ENCODE results near the gene FN3K. TPM values are rescaled to one million over a fixed set of nuclear protein-coding genes. Genes with fewer than 3 reads are reported as not detected.

Gene FN3K
- total and polyA plus RNA-seq, 2 of the 8 experiments (the other 6 are each of a cell fraction or from before 2014, with no cell fraction given): 0.88 to 14.2 TPM

GRCh38 chr17:82726427-82726826 lies 9.0 kb upstream of the FN3K start:
- Histone ChIP-seq H3K9me3 (ENCODE audit: insufficient read depth in 2 of 2, low read depth in 1 of 2, low read length in 1 of 2) (no peaks in the 10 kb centered on the region), H2BK120ac (replicated peaks; ENCODE audit: low read depth, low read length) (no peak overlapping the region), H4K8ac (ENCODE audit: extremely low read depth, insufficient read depth, low read length) (no peak overlapping the region; the same call in 1 of the 2 replicates), H3K9ac (replicated peaks in 1 of 4; ENCODE audit: extremely low read depth in 1 of 4, low read depth in 3 of 4, low read length in 3 of 4) (no peak overlapping the region), H3K14ac (ENCODE audit: insufficient read length) (no peak overlapping the region), H2BK5ac (ENCODE audit: low read depth, low read length) (no peak overlapping the region), H3K23ac (ENCODE audit: insufficient read length) (no peak overlapping the region), H3K79me2 (ENCODE audit: control insufficient read depth in 1 of 2, insufficient read depth in 2 of 2, low read length in 2 of 2) (no peaks in the 10 kb centered on the region), H2AFZ (ENCODE audit: low read length) (no peak overlapping the region), H3K79me1 (ENCODE audit: low read depth, low read length) (no peaks in the 10 kb centered on the region), H3K4me2 (ENCODE audit: insufficient read depth in 1 of 2, low read depth in 2 of 2, low read length in 2 of 2) (no peak overlapping the region), H3K4ac (replicated peaks; ENCODE audit: insufficient read length, low read depth, low read length) (no peak overlapping the region), H4K91ac (replicated peaks; ENCODE audit: insufficient read length, low read length) (no peak overlapping the region), H3K4me3 (ENCODE audit: extremely low read depth in 1 of 4, insufficient read depth in 2 of 4, low read depth in 3 of 4, low read length in 4 of 4) (no peak overlapping the region), H2BK20ac (ENCODE audit: low read length) (no peak overlapping the region), H3K23me2 (ENCODE audit: low read depth, low read length) (no peaks in the 10 kb centered on the region), H2AK5ac (ENCODE audit: low read depth, low read length) (no peak overlapping the region), H4K5ac (ENCODE audit: insufficient read length, low read depth, low read length) (no peak overlapping the region), H4K20me1 (replicated peaks in 1 of 2; ENCODE audit: control insufficient read depth in 1 of 2, insufficient read depth in 2 of 2, low read length in 2 of 2) (peaks cover 2 to 11% of the 10 kb centered on the region in 2 experiments), H3K56ac (replicated peaks; ENCODE audit: insufficient read length, low read depth, low read length) (no peak overlapping the region), H3K4me1 (replicated peaks in 1 of 4; ENCODE audit: control insufficient read depth in 3 of 4, insufficient read depth in 4 of 4, low read length in 3 of 4) (no peaks in the 10 kb centered on the region), H3K18ac (ENCODE audit: extremely low read depth, low read length) (no peak overlapping the region), H3K36me3 (ENCODE audit: control insufficient read depth in 2 of 4, insufficient read depth in 4 of 4, low read length in 3 of 4) (peaks cover 0 to 9% (median 3%) of the 10 kb centered on the region in 4 experiments; a peak in 5 of 8 replicates), H2BK12ac (ENCODE audit: low read depth, low read length) (no peak overlapping the region), H3K27me3 (replicated peaks in 1 of 4; ENCODE audit: control insufficient read depth in 3 of 4, extremely low read depth in 1 of 4, insufficient read depth in 3 of 4, low read length in 3 of 4) (no peaks in the 10 kb centered on the region), H2BK15ac (ENCODE audit: low read length) (no peak overlapping the region), H3K27ac (ENCODE audit: low read depth, low read length) (no peak overlapping the region)
- POLR2A ChIA-PET (ENCODE audit: partially characterized antibody): interaction anchor here (0.8 kb wide), 1 partner anchor 30 kb away, joined by 3 read pairs; no protein-coding TSS in a partner anchor
- FAIRE-seq (no peak), DNase-seq (ENCODE audit: low read depth in 1 of 2, low spot score in 2 of 2) (no peak)
- CTCF ChIA-PET (ENCODE audit: partially characterized antibody): interaction anchor here (0.9 to 1.2 kb wide), 3 partner anchors 14 to 55 kb away, joined by 3 to 6 read pairs (median 4); no protein-coding TSS in a partner anchor
- TF ChIP-seq RAD21 (IDR thresholded peaks at IDR 0.05 in 1 of 2, conservative IDR thresholded peaks at IDR 0.05 in 1 of 2; ENCODE audit: low read depth in 2 of 2, low read length in 2 of 2) (no peak), GTF2F1 (IDR thresholded peaks at IDR 0.05; ENCODE audit: borderline replicate concordance, low read depth, low read length) (no peak), GABPA (IDR thresholded peaks at IDR 0.05; ENCODE audit: borderline replicate concordance, insufficient read depth, low read length) (no peak), SP2 (IDR thresholded peaks at IDR 0.05; ENCODE audit: low read length) (no peak)
- WGBS, 2 experiments (ENCODE audit: extremely low coverage in 1 of 2, insufficient coverage in 1 of 2, insufficient read length in 1 of 2, insufficient replicate concordance in 2 of 2, low coverage in 1 of 2, low lambda C conversion rate in 2 of 2, missing lambda C conversion rate in 1 of 2): 98% methylated on average over 8 of the region's 10 CpGs; no CpG with 5 or more reads in 1 of the 2 experiments

Measured in H1 (cell line).